ENCODE results near the gene PTTG1IP.

PTTG1IP gene

GRCh38 chr21:44865561-44866280 lies 7.8 kb downstream of the PTTG1IP start:
- Histone ChIP-seq H3K4me1 (ENCODE audit: insufficient read depth, insufficient read length) (peaks cover 34% of the 10 kb centered on the region), H3K4me3 (ENCODE audit: insufficient read length, low read depth) (no peak overlapping the region), H3K9me3 (ENCODE audit: insufficient read depth, low read length) (no peaks in the 10 kb centered on the region), H3K27me3 (ENCODE audit: insufficient read depth, insufficient read length) (no peaks in the 10 kb centered on the region), H3K9ac (ENCODE audit: insufficient read length, low read depth) (no peak overlapping the region), H3K36me3 (ENCODE audit: insufficient read depth, insufficient read length, low read length) (peaks cover 68% of the 10 kb centered on the region)
- TF ChIP-seq YY1 (IDR thresholded peaks at IDR 0.05; ENCODE audit: insufficient read depth, insufficient read length), result no peak
- TF ChIP-seq SUZ12 (IDR thresholded peaks at IDR 0.05; ENCODE audit: extremely low read depth, insufficient read depth, insufficient read length), result no peak
- no peak for TF ChIP-seq ZNF274 (IDR thresholded peaks at IDR 0.05; ENCODE audit: low read depth, low read length)
- no peak for DNase-seq (ENCODE audit: low read depth, low spot score)

GRCh38 chr21:44862869-44863685 lies 10.4 kb downstream of the PTTG1IP start:
- Histone ChIP-seq H3K27me3 (ENCODE audit: insufficient read depth, insufficient read length) (no peaks in the 10 kb centered on the region), H3K4me1 (ENCODE audit: insufficient read depth, insufficient read length) (peaks cover 30% of the 10 kb centered on the region), H3K9ac (ENCODE audit: insufficient read length, low read depth) (no peak overlapping the region), H3K36me3 (ENCODE audit: insufficient read depth, insufficient read length, low read length) (peaks cover 84% of the 10 kb centered on the region), H3K9me3 (ENCODE audit: insufficient read depth, low read length) (no peaks in the 10 kb centered on the region), H3K4me3 (ENCODE audit: insufficient read length, low read depth) (no peak overlapping the region)
- DNase-seq (ENCODE audit: low read depth, low spot score), result no peak
- TF ChIP-seq YY1 (IDR thresholded peaks at IDR 0.05; ENCODE audit: insufficient read depth, insufficient read length) (no peak), ZNF274 (IDR thresholded peaks at IDR 0.05; ENCODE audit: low read depth, low read length) (no peak), SUZ12 (IDR thresholded peaks at IDR 0.05; ENCODE audit: extremely low read depth, insufficient read depth, insufficient read length) (no peak)

- TF ChIP-seq ZNF274 (IDR thresholded peaks at IDR 0.05; ENCODE audit: low read depth, low read length) (no peak), SUZ12 (IDR thresholded peaks at IDR 0.05; ENCODE audit: extremely low read depth, insufficient read depth, insufficient read length) (no peak), YY1 (IDR thresholded peaks at IDR 0.05; ENCODE audit: insufficient read depth, insufficient read length) (no peak)
- Histone ChIP-seq H3K36me3 (ENCODE audit: insufficient read depth, insufficient read length, low read length) (peaks cover 91% of the 10 kb centered on the region), H3K9ac (ENCODE audit: insufficient read length, low read depth) (no peak overlapping the region), H3K27me3 (ENCODE audit: insufficient read depth, insufficient read length) (no peaks in the 10 kb centered on the region), H3K4me1 (ENCODE audit: insufficient read depth, insufficient read length) (peaks cover 11% of the 10 kb centered on the region), H3K4me3 (ENCODE audit: insufficient read length, low read depth) (no peak overlapping the region), H3K9me3 (ENCODE audit: insufficient read depth, low read length) (no peaks in the 10 kb centered on the region)
- DNase-seq (ENCODE audit: low read depth, low spot score), result no peak
Measured at GRCh38 chr21:44858791-44859190, 14.7 kb downstream of the PTTG1IP start.

DNA sequence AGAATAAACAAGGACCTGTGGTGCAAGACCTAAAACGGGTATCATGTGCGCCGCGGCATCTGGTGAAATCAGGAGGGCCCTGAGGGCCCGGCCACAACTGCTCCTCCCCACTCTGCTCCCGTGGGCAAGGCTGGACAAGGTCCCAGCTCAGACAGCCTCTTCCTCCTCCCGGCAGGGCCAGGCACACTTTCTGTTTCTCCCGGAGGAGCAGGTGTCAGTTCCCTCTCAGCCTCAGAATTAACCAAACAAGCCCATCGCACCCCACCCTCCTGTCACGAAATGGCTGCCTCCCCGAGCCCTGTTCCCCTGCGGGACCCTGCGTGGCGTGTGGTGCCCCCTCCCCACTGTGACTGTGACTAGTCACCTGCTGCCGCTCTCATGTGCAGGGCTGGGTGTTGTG lies 15.2 kb downstream of the PTTG1IP start:
- no peaks in the 10 kb centered on the region for H3K9me3 ChIP-seq (ENCODE audit: insufficient read depth, low read length)
- peaks cover 12% of the 10 kb centered on the region for H3K4me1 ChIP-seq (ENCODE audit: insufficient read depth, insufficient read length)
- TF ChIP-seq SUZ12 (IDR thresholded peaks at IDR 0.05; ENCODE audit: extremely low read depth, insufficient read depth, insufficient read length) (no peak), YY1 (IDR thresholded peaks at IDR 0.05; ENCODE audit: insufficient read depth, insufficient read length) (no peak), ZNF274 (IDR thresholded peaks at IDR 0.05; ENCODE audit: low read depth, low read length) (no peak)
- no peak overlapping the region for H3K4me3 ChIP-seq (ENCODE audit: insufficient read length, low read depth)
- DNase-seq (ENCODE audit: low read depth, low spot score), result no peak
- H3K36me3 ChIP-seq (ENCODE audit: insufficient read depth, insufficient read length, low read length), result peaks cover 91% of the 10 kb centered on the region
- no peaks in the 10 kb centered on the region for H3K27me3 ChIP-seq (ENCODE audit: insufficient read depth, insufficient read length)
- H3K9ac ChIP-seq (ENCODE audit: insufficient read length, low read depth), result no peak overlapping the region

GRCh38 chr21:44857127-44857892 lies 16.2 kb downstream of the PTTG1IP start:
- Histone ChIP-seq H3K9me3 (ENCODE audit: insufficient read depth, low read length) (no peaks in the 10 kb centered on the region), H3K9ac (ENCODE audit: insufficient read length, low read depth) (no peak overlapping the region), H3K4me1 (ENCODE audit: insufficient read depth, insufficient read length) (peaks cover 12% of the 10 kb centered on the region), H3K27me3 (ENCODE audit: insufficient read depth, insufficient read length) (no peaks in the 10 kb centered on the region), H3K4me3 (ENCODE audit: insufficient read length, low read depth) (no peak overlapping the region), H3K36me3 (ENCODE audit: insufficient read depth, insufficient read length, low read length) (peaks cover 93% of the 10 kb centered on the region)
- TF ChIP-seq SUZ12 (IDR thresholded peaks at IDR 0.05; ENCODE audit: extremely low read depth, insufficient read depth, insufficient read length), result no peak
- TF ChIP-seq YY1 (IDR thresholded peaks at IDR 0.05; ENCODE audit: insufficient read depth, insufficient read length), result no peak
- TF ChIP-seq ZNF274 (IDR thresholded peaks at IDR 0.05; ENCODE audit: low read depth, low read length), result no peak
- no peak for DNase-seq (ENCODE audit: low read depth, low spot score)

DNA sequence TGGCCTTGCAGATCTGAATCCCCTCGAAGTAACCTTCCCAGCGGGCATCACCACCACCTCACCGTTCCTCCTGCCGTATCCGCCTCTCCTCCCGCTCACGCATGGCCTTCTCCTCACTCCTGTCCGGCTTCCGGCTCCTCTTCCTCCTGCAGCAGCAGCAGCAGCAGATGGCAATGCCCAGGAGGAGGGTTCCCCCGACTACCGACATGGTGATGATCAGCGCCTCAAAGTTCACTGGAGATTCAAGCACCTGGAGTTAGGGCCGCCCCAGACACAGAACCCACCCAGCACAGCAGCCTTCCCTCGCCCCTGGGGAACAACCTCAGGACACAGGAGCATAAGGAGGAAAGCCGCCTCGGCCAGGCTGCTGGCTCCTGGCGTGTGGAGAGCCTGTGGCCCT lies 17.4 kb downstream of the PTTG1IP start:
- DNase-seq (ENCODE audit: low read depth, low spot score), result no peak
- no peak for TF ChIP-seq YY1 (IDR thresholded peaks at IDR 0.05; ENCODE audit: insufficient read depth, insufficient read length)
- no peak for TF ChIP-seq SUZ12 (IDR thresholded peaks at IDR 0.05; ENCODE audit: extremely low read depth, insufficient read depth, insufficient read length)
- TF ChIP-seq ZNF274 (IDR thresholded peaks at IDR 0.05; ENCODE audit: low read depth, low read length), result no peak
- Histone ChIP-seq H3K9ac (ENCODE audit: insufficient read length, low read depth) (no peak overlapping the region), H3K27me3 (ENCODE audit: insufficient read depth, insufficient read length) (no peaks in the 10 kb centered on the region), H3K9me3 (ENCODE audit: insufficient read depth, low read length) (no peaks in the 10 kb centered on the region), H3K4me1 (ENCODE audit: insufficient read depth, insufficient read length) (peaks cover 3% of the 10 kb centered on the region), H3K36me3 (ENCODE audit: insufficient read depth, insufficient read length, low read length) (peaks cover 93% of the 10 kb centered on the region), H3K4me3 (ENCODE audit: insufficient read length, low read depth) (no peak overlapping the region)
